ENCODE data around the gene CUX1.
"Not testable (repeated sequence)": the region's sequence is repeated elsewhere in the genome, so short reads cannot be mapped to it uniquely, and the experiment has no call there.

Gene CUX1

DNA sequence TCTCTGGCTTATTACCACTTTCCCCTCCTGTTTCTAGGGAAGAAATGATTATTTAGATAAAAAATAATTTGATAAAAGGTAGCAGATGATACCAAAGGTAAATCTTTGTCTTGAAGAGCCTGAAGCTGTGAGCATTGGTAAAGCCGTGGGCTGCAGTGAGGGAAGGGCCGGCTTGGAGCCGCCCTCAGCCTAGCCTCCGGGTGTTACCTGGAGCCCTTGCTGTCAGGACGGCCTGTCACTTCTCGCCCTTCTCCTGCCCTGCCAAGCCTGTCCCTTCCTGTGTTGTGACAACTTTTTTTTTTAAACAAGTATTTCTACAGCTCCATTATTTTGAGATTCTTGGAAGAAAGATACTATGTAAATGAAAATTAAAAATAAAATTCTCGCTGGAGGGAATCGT lies 7.0 kb downstream of the CUX1 start:
- no peak for DNase-seq

DNA sequence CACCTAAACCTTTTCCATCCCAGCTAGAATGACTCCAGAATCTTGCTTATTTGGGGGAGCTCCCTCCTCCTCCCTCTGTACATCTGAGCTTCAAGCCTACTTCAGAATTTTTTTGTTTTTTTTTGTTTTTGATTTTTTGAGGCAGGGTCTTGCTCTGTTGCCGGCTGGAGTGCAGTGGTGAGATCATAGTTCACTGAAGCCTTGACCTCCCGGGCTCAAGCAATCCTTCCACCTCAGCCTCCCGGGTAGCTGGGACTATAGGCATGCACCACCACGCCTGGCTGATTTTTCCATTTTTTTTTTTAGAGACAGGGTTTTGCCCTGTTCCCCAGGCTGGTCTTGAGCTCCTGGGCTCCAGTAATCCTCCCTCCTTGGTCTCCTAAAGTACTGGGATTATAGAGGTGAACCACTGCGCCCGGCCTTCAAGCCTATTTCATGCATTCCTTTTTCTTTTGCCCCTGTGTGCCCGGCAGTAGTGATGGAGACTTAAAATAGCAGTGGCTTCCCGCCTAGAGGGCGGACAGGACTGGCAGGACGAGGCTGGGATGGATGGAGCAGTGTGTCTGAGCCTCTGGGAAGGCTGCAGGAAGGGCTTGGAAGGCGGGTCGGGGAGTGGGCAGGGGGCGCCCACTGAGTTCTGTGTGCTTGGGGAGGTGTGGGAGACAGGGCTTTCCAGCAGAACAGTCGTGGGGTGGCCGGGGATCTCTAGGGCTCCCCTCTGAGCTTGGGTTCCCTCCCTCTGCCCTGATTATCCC lies 8.8 kb downstream of the CUX1 start:
- no peak for DNase-seq

DNA sequence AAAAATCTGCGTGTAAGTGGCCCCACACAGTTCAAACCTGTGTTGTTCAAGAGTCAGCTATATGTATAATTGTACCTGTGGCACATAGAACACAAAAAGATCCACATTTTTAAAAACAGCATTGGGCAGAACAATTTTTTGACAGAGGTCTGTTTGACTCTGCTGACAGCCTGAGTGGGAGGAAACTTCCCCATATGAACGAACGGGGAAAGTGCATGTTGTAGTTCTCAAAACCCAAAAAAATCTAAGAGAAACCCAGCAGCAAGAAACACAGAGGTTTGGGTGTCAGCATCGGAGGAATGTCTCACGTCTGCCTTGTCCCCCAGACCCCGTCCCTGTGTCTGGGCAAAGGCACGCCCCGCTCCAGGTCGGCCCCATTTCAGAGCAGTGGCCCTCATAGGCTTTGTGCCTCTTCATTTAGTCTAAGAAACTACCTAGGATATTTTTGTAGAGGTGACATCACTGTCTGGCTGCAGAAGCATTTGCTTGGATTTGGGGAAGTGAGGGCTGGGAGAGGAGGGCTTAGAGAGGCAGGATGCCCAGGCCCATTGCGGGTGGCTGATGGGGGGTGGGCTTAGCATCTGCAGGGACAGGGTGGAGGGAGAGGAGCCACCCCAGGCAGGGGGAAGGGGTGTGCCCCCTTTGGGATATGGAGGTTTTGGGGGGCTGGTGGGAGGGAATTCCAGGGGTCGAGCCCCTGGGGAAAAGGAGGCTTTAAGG lies 11.0 kb downstream of the CUX1 start:
- DNase-seq, result no peak

DNA sequence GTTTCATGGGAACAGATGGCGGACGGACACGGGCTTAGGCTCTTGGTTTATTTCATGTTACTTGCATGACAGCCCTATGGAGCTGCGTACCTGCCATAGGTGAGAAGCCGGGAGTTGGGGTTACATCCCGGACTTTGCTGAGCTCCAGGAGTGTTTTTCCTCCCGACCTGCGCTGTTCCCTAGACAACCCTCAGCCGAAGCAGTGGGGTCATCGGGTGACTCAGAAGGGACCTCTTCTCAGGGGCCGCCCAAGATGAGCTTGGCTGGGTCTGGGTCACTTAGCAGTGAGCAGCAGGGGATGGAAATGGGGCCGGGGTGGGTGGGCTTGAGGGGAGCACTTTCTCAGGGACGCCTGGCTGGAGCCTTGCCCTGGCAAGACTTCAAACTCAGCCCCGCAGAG lies 11.9 kb downstream of the CUX1 start:
- no peak for DNase-seq

DNA sequence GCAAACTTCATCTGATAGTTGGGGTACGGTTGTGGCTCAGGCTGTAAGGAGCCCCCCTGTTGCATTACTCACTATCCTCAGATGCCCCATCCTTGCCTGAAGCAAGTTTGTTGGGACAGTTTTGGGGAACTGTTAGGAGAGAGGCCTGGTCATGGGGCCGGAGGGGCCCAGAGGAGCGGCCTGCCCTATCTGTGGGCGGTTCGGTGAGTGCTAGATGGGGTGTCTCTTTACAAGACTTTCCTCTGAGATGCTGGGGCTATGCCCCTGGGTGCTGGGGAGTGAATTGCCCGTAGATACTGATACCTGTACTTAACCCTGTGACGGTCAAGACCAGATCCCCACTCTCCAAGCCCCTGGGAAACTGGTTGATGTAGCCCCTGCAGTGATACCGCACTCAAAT lies 12.4 kb downstream of the CUX1 start:
- no peak for DNase-seq

DNA sequence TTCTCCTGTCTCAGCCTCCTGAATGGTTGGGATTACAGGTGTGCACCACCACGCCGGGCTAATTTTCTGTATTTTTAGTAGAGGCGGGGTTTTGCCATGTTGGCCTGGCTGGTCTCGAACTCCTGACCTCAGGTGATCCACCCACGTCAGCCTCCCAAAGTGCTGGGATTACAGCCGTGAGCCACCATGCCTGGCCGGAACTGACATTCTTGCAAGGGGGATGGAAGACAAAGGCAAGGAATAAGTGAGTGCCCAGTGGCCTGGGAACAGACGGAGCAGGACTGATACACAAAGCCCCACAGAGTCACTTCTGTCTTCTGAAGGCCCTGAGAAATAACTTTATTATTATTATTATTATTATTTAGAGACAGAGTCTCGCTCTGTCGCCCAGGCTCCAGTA lies 14.0 kb downstream of the CUX1 start:
- not testable (repeated sequence) for DNase-seq

DNA sequence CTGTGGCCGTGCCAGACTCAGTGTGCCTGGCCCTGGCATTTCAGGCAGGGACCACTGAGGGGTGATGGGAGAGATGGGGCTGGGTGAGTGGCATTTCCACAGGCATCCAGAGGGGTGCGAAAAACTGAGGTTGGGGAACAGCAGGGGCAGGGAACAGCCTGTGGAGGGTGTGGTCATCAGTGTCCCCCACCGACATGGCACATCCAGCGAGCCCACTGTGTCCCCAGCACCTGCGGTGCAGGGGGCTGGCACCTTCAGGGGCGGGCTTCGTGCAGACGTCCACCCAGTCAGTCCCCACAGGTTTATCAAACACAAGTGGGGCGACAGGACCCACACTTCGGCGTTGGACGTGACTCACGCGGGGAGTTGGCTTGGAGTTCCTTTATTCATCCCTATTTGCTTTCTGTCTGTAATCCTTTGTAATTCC lies 14.8 kb downstream of the CUX1 start:
- no peak for DNase-seq

DNA sequence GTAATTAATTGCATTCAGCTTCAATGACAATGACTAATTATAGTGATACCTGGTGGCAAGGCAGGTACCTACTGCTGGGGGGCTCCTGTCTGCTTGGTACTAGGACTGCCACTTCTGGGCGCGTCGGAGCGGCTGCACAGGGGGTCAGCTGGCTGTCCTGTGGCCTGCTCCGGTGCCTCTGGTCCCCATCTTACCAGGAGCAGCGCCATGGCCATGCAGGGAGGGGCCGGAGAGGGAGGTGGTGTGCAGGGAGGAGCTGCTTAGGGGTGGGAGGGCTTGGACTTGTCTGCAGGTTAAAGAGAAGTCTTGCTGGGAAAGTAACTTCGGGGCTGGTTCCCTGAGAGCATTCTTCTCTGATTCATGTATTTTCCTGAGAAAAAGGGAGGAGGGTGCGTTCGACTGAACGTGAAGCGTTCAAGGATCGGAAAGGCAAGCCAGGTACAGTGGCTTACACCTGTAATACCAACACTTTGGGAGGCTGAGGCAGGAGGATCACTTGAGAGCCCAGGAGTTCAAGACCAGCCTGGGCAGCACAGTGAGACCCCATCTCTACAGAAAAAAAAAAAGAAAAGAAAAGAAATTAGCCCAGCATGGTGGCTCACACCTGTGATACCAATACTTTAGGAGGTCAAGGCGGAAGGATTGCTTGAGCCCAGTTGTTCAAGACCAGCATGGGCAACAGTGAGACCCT lies 15.4 kb downstream of the CUX1 start:
- DNase-seq, result no peak

DNA sequence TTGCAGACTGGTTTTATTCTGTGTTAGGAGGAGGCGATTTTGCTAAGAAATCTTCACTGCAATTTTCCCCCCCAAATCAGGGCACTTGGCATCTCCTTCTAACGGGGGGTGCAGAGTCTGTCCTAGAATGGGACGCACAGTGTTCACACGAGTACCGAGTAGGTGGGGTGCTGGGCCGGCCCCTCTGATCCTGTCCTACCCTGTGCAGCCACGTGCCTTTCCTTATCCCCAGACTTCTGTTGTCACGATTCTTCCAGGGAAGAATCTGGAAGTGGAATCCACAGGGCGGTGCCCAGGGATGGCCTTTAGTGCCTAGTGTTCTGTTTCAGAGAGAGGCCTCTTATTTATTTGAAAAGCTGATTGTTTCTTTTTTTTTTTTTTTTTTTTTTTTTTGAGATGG lies 16.4 kb downstream of the CUX1 start:
- no peak for DNase-seq

DNA sequence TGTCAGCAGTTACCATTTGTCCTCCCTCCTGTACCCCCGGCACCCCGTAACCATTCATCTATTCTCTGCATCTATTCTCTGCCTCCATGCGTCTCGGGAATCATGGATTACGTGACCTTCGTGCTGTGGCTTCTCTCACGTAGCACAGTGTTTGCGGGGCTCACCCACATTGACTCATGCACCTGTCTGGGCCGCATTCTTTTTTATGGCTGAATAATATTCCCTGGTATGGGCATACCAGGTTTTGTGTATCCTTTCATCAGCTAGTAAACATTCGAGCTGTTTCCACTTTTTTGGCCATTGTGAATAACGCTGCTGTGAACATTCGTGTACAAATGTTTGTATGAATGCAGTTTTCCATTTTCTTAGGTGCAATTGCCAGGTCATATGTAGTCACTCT lies 17.7 kb downstream of the CUX1 start:
- no peak for DNase-seq

DNA sequence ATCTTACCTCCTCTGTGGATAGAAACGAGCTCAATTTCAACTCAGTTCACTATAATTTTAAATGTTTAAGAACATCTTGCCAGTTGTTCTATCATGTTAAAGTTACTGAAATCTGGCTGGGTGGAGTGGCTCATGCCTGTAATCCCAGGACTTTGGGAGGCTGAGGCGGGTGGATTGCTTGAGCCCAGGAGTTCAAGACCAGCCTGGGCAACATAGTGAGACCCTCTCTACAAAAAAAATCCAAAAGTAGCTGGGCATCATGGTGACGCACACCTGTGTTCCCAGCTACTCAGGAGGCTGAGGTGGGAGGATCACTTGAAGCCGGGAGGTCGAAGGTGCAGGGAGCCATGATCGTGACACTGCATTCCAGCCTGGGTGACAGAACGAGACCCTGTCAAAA lies 20.0 kb downstream of the CUX1 start:
- DNase-seq, result not testable (repeated sequence)

DNA sequence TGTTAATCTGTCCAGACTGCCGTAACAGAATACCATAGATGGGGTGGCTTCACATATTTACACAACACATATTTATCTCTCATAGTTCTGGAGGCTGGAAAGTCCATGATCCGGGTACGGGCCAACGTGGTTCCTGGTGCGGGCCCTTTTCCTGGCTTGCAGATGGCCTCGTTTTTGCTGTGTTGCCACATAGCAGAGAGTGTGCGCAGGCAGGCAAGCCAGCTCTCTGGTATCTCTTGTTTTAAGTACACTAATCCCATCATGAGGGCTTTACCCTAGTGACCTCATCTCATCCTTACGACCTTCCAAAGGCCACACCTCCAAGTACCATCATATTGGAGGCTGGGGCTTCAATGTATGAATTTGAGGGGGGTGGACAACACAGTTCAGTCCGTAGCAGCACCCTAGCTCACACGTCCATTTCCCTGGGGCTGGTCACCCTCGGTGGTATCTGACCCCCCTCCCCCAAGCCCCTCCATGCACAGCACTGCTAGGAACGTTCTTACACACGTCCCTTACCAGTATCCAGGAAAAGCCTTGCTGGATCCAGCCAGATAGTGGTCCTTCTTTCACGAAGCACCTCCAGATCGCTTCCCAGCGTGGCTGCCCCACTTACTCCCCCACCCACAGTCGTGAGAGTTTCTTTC lies 21.5 kb downstream of the CUX1 start:
- no peak for DNase-seq

DNA sequence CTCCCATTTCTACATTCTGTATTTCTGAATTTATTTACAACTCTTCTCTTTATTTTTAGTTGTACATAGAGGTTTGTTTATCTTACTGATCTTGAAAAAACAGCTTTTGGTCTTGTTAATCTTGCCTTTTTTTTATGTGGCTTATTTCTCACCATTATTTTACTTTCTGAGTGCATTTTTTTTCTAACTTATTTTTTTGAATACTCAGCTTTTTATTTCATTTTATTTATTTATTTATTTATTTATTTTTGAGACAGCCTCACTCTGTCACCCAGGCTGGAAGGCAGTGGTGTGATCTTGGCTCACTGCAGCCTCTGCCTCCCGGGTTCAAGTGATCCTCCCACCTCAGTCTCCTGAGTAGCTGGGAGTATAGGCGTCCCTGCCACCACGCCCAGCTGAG lies 23.9 kb downstream of the CUX1 start:
- no peak for DNase-seq

DNA sequence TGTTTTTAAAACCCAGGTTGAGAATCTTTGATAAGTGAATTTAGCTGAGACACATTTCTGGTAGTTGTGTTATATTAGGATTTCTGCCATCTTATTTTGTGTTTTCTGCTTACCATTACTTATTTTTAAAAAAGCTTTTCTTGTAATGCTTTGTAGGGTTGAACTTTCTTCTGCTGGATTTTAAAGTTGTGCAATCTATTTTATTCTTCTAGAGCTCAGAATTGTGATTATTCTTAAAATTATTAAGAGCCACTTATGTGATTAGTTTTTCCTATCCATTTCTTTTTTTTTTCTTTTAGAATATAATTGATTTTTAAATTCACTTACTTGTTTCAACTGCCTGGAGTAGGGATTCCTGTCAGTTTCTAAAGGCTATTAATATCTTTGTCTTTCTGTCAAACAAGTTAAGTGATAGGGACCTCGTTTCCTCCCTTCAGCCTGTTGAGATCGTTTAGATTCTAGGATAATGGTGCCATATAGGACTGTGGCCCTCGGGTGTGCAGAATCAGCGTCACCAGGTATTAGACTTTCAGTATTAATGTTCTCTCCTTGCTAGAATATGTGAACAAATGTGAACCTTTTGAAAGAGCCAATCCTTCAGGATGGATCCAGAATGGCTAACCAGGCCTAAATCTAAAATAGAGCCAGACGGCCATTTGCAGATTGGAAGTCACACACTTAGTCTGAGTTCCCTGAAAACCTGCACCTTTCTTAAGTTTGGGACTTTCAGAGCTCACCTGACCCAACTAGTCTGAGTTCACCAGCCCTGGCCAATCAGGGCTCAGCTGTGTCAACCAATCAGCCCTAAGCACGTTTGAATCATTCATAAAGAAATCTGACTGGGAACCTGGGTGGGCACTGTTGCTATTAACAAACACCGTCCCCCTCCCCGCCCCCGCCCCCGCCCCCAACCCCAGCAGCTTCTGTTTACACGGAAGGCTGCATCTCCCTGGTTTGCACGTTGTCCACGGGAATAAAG lies 26.2 kb downstream of the CUX1 start:
- no peak for DNase-seq

DNA sequence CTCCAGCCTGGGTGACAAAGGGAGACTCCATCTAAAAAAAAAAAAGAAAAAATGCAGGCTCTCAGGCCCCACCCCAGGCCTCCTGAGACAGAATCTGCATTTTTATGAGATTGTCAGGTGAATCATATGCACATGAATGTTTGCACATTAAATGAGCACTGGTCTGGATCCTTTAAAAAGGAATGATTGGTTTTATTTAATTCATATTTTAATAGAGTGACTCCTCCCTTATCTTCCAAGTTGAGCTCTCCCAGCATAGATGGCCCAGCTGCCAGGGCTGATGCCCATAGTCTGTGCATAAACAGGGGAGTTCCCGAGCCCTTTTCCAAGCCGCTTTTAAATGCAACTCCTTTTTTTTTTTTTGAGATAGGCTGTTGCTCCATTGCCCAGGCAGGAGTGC lies 28.5 kb downstream of the CUX1 start:
- DNase-seq, result no peak

DNA sequence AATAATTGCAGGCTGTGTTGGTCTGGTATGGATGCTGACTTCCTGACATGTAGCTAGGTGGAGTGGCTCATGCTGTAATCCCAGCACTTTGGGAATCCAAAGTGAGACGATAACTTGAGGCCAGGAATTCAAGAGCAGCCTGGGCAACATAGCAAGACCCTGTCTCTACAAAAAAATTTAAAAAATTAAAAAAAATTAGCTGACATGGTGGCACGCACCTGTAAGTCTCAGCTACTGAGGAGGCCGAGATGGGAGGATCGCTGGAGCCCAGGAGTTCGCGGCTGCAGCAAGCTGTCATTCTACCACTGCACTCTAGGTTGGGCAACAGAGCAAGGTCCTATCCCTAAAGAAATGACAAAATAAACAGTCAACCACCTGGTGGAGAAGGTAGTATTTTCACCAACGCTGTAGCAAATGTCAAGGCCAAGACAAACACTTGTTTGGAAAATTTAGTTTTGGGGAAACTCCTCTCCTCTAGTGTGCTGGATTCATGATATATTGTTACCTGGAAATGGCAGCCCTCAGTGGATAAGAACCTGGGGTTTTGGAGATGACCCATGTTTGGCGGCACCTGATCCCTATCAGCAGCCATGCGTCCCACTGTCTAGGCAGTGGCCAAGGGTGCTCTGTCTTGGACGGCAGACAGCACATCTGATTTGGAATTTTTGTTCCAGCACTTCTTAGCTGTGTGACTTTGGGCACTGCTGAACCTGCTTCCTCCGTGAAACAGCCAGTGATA lies 29.5 kb downstream of the CUX1 start:
- no peak for DNase-seq

DNA sequence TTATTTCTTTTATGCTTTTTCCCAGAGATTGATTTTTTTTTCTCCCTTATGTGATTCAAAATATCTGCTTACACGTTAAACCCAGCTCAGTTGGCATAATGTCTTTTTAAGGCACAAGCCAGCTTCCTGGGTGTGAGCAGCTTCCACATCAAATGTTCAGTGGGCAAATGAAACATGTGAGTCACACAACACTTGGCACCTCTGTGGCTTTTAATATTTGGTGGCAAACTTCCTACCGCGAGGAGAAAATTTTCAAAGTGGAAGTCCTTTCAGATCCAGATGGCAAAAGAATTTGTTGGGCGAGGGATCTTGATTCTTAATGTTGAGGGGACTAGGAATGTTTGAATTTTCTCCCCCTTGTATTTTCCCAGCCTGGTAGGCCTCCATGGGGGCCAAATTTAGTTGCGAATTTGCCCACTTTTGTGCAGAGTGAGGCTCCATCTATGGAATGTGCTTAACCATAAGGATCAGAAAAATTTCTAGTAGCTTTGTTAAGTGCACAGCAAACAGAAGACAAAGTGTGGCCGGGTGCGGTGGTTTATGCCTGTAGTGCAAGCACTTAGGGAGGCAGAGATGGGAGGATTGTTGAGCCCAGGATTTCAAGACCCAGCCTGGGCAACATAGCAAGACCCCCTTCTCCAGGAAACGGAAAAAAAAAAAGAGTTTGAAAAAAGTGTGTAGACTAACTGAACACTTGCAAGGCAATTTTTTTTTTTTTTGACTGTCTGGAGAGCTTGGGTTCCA lies 31.0 kb downstream of the CUX1 start:
- no peak for DNase-seq

DNA sequence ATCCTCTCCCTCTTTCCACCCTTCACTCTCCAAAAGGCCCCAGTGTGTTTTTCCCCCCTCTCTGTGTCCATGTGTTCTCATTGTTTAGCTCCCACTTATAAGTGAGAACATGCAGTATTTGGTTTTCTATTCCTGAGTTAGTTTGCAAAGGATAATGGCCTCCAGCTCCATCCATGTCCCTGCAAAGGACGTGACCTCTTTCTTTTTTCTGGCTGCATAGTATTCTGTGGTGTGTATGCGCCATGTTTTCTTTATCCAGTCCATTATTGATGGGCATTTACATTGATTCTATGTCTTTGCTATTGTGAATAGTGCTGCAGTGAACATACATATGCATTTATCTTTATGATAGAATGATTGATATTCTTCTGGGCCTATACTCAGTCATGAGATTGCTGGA lies 31.9 kb downstream of the CUX1 start:
- not testable (repeated sequence) for DNase-seq

DNA sequence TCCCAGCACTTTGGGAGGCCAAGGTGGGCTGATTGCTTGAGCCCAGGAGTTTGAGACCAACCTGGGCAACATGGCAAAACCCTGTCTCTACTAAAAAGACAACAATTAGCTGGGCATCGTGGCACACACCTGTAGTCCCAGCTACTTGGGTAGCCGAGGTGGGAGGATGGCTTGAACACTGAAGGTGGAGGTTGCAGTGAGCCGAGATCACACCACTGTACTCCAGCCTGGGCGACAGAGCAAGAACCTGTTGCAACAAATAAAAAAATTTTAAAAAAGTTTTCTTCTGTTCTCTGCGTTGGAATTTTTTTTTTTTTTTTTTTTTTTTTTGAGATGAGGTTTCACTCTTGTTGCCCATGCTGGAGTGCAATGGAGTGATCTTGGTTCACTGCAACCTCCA lies 34.9 kb downstream of the CUX1 start:
- DNase-seq, result not testable (repeated sequence)

DNA sequence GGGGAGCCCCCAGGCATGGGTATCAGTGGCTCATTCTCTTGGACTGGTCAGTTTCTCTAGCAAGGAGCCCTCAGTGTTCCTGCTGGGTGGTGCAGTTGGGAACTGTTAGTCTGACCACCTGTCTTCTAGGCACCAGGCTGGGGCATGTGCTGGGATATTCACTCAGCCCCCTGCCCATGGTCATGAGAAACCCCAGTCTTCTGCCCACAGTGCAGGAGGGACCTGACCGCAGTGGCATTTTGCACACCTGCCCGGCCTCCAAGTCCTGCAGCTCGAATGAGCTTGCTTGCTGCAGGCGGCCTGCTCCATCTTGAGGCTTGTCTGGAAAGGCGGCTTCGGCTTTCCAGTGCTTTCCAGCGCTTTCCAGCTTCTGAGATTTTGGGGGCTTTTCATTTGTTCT lies 36.3 kb downstream of the CUX1 start:
- no peak for DNase-seq
